Measurements from ENCODE around the gene GID8. TPM values are rescaled to one million over a fixed set of nuclear protein-coding genes. Genes with fewer than 3 reads are reported as not detected.

GID8 gene
- polyA plus RNA-seq, 1 donor, result 57.8 TPM

GRCh38 chr20:62940875-62941274 lies 2.9 kb downstream of the GID8 start:
- no peak for DNase-seq

GRCh38 chr20:62941792-62942191 lies 3.8 kb downstream of the GID8 start:
- no peak for DNase-seq

GRCh38 chr20:62942456-62942855 lies 4.5 kb downstream of the GID8 start:
- no peak for DNase-seq

GRCh38 chr20:62943396-62943795 lies 5.4 kb downstream of the GID8 start:
- DNase-seq, result no peak

- DNase-seq, result no peak
Measured at GRCh38 chr20:62944184-62944583, 6.2 kb downstream of the GID8 start.

GRCh38 chr20:62944746-62945145 lies 6.8 kb downstream of the GID8 start:
- DNase-seq, result no peak

GRCh38 chr20:62945771-62946339 lies 7.9 kb downstream of the GID8 start:
- no peak for DNase-seq

GRCh38 chr20:62946918-62947317 lies 9.0 kb downstream of the GID8 start:
- no peak for DNase-seq

GRCh38 chr20:62947532-62948300 lies 9.8 kb downstream of the GID8 start:
- DNase-seq, result no peak

GRCh38 chr20:62949153-62949821 lies 11.3 kb downstream of the GID8 start:
- no peak for DNase-seq

- DNase-seq, result no peak
Measured at GRCh38 chr20:62949962-62950361, 12.0 kb downstream of the GID8 start.

GRCh38 chr20:62950741-62951140 lies 12.8 kb downstream of the GID8 start:
- no peak for DNase-seq

- DNase-seq, result no peak
Measured at GRCh38 chr20:62951143-62951895, 13.4 kb downstream of the GID8 start.

- no peak for DNase-seq
Measured at GRCh38 chr20:62951896-62952372, 14.0 kb downstream of the GID8 start.

- peak; percentile 24 for DNase-seq
Measured at GRCh38 chr20:62952373-62952967, 14.5 kb downstream of the GID8 start, which contains the start of gene SLC17A9. SLC17A9 (plus strand) TSS chr20:62952709; CDS start chr20:62952831, 122 bp downstream.

- no peak for DNase-seq
Measured at GRCh38 chr20:62952968-62953838, 15.3 kb downstream of the GID8 start.

GRCh38 chr20:62953839-62954703 lies 16.1 kb downstream of the GID8 start:
- DNase-seq, result peak; percentile 76

GRCh38 chr20:62955519-62956386 lies 17.8 kb downstream of the GID8 start:
- DNase-seq, result no peak
